Muscle layer of colon (tissue), 2 donors: ENCODE measurements around the gene SEC16A.

ENCODE experiments used
- H3K27ac ChIP-seq: one replicate; pipeline ENCODE4 v1.7.0; 2013; ENCODE audit warnings: low read depth, mild to moderate bottlenecking, low read length, moderate library complexity
- H3K27me3 ChIP-seq, 2 donors: one replicate each; pipeline ENCODE4 v1.7.0; 2013; ENCODE audit warnings: low read length in 2 of 2, mild to moderate bottlenecking in 2 of 2; ENCODE audit not compliant: insufficient read depth in 2 of 2, control insufficient read depth in 1 of 2
- H3K36me3 ChIP-seq: one replicate; pipeline ENCODE4 v1.7.0; 2013; ENCODE audit warnings: mild to moderate bottlenecking, low read length; ENCODE audit not compliant: insufficient read depth
- H3K4me1 ChIP-seq: one replicate; pipeline ENCODE4 v1.7.0; 2013; ENCODE audit warnings: mild to moderate bottlenecking, low read length; ENCODE audit not compliant: insufficient read depth
- H3K4me3 ChIP-seq, 2 donors: one replicate each; pipeline ENCODE4 v1.7.0; 2013; ENCODE audit warnings: low read length in 2 of 2, low read depth in 1 of 2, mild to moderate bottlenecking in 1 of 2, moderate library complexity in 1 of 2
- H3K9ac ChIP-seq: one replicate; pipeline ENCODE4 v1.7.0; 2013; ENCODE audit warnings: low read length
- H3K9me3 ChIP-seq: one replicate; pipeline ENCODE4 v1.7.0; 2013; ENCODE audit warnings: mild to moderate bottlenecking, low read length
- donor health status: abdominal sarcoma.
- donor health status: Adenocarcinoma of cecum.

The SEC16A gene

DNA sequence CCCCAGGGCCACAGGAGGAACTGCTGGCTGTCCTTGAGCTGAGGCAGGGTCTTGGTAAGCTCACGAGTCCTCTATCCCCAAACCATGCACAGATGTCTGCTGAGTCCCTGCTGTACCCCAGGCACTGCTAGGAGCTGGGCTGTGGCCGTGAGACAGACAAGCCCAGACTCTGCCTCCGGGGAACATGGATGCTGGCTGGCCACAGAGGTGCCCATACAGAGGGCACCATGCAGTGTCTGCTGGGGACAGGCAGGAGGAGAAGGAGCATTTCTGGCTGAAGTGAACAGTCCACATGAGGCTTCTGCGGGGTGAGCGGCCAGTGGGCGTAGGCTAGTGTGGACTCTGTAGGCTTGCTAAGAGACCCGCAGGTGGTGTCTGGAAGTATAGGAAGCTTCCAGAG is 4.8 kb upstream of the SEC16A start:
- peaks cover 3% of the 10 kb centered on the region for H3K4me1 ChIP-seq
- no peak overlapping the region for H3K9ac ChIP-seq
- H3K27me3 ChIP-seq = no peaks in the 10 kb centered on the region
- H3K9me3 ChIP-seq = no peaks in the 10 kb centered on the region
- H3K4me3 ChIP-seq = no peak overlapping the region
- H3K27ac ChIP-seq = no peak overlapping the region
- H3K36me3 ChIP-seq = no peaks in the 10 kb centered on the region

- H3K27ac ChIP-seq = no peak overlapping the region
- no peak overlapping the region for H3K4me3 ChIP-seq
- no peaks in the 10 kb centered on the region for H3K9me3 ChIP-seq
- no peak overlapping the region for H3K9ac ChIP-seq
- no peaks in the 10 kb centered on the region for H3K27me3 ChIP-seq
- peaks cover 4% of the 10 kb centered on the region for H3K4me1 ChIP-seq
- H3K36me3 ChIP-seq = no peaks in the 10 kb centered on the region
Observed at GRCh38 chr9:136486823-136487620, 4.2 kb upstream of the SEC16A start.

DNA sequence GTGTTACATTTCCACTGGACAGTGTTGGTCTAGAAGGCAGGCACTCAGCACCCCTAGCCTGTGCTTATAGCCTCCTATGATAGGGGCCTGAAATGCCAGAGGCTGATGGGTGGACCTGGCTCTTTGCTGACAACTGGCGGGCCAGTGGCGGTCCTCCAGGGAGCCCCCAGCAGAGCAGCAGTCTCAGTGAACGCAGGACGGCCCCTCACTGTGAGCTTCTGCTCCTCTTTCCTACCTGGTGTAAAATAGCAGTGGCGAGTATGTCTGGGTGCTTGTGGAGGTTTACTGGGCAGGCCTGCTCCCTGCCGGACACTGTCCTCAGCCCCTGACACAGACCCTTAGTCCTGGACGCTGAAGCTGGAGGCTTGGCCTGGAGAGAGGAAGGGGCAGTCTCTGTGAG is 3.3 kb upstream of the SEC16A start:
- Histone ChIP-seq H3K27ac (no peak overlapping the region), H3K9me3 (no peaks in the 10 kb centered on the region), H3K4me1 (peaks cover 12% of the 10 kb centered on the region), H3K36me3 (no peaks in the 10 kb centered on the region), H3K9ac (no peak overlapping the region), H3K27me3 (no peaks in the 10 kb centered on the region), H3K4me3 (no peak overlapping the region)

DNA sequence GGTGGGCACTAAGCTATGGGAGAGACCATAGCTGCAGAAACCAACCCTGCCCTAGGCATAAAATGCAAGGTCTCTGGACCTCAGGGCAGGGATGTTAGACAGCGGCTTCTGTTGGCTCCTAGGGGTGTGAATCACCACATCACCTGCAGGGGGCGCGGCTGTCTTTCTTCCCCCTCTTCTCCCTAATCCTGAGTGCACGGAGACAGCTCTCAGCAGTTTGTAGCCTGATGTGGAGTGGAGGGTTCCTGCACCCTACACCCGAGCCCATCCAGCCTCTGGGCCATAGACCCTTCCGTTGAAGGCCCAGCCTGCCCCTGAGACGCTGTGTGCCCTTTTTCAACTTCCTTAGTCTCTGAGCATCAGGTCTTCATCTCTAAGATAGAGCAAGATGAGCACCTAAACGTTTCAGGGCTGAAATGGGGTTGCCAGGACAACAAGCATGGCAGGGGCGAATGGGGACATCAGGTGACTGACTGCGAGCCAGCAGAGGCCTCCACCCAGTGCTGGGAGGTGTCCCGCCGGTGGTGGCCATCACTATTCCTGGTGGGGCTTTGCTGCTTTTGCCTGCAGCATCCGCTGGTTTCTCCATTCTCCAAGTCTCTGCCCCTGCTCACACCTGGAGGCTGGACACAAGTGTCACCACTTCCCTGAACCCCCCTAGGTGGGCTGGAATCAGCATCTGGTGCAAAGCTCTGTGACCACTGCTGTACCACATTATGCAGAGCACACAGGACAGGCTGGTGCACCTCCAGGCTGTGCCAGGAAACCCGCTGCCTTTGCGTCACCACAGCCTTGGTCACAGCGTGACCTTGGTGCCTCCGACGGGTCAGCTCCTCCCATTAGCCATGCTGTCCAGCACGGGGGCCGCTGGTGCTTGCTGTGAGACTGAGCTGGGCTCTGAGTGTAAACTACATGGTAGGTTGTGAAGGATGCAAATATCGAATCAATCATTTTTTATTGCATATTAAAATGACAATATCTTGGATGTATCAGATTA is 2.5 kb upstream of the SEC16A start:
- Histone ChIP-seq H3K9me3 (no peaks in the 10 kb centered on the region), H3K27me3 (no peaks in the 10 kb centered on the region), H3K36me3 (no peaks in the 10 kb centered on the region), H3K4me1 (peaks cover 12% of the 10 kb centered on the region), H3K9ac (no peak overlapping the region), H3K4me3 (no peak overlapping the region), H3K27ac (no peak overlapping the region)

GRCh38 chr9:136484153-136485048 is 1.6 kb upstream of the SEC16A start:
- H3K9ac ChIP-seq = no peak overlapping the region
- peaks cover 12% of the 10 kb centered on the region for H3K4me1 ChIP-seq
- H3K36me3 ChIP-seq = no peaks in the 10 kb centered on the region
- H3K4me3 ChIP-seq = peak overlapping the region; percentile 49 to 56
- peak overlapping the region; percentile 97 for H3K27ac ChIP-seq
- no peaks in the 10 kb centered on the region for H3K27me3 ChIP-seq
- no peaks in the 10 kb centered on the region for H3K9me3 ChIP-seq

- Histone ChIP-seq H3K27me3 (no peaks in the 10 kb centered on the region), H3K27ac (peak overlapping the region; percentile 97), H3K4me3 (peak overlapping the region; percentile 49 to 56), H3K36me3 (no peaks in the 10 kb centered on the region), H3K9ac (no peak overlapping the region), H3K4me1 (peaks cover 12% of the 10 kb centered on the region), H3K9me3 (no peaks in the 10 kb centered on the region)
Observed at GRCh38 chr9:136483589-136484152, 831 bp upstream of the SEC16A start.

GRCh38 chr9:136482046-136482792 is 621 bp downstream of the SEC16A start:
- H3K36me3 ChIP-seq = peaks cover 3% of the 10 kb centered on the region
- H3K9ac ChIP-seq = peak overlapping the region; percentile 75
- peak overlapping the region; percentile 73 to 88 for H3K4me3 ChIP-seq
- H3K9me3 ChIP-seq = no peaks in the 10 kb centered on the region
- H3K27ac ChIP-seq = peak overlapping the region; percentile 96
- H3K27me3 ChIP-seq = no peaks in the 10 kb centered on the region
- H3K4me1 ChIP-seq = peaks cover 12% of the 10 kb centered on the region

GRCh38 chr9:136481558-136481957 is 1.3 kb downstream of the SEC16A start:
- H3K27ac ChIP-seq = no peak overlapping the region
- H3K27me3 ChIP-seq = no peaks in the 10 kb centered on the region
- H3K9ac ChIP-seq = peak overlapping the region; percentile 75
- H3K36me3 ChIP-seq = peaks cover 9% of the 10 kb centered on the region
- no peaks in the 10 kb centered on the region for H3K9me3 ChIP-seq
- peaks cover 12% of the 10 kb centered on the region for H3K4me1 ChIP-seq
- H3K4me3 ChIP-seq = peak overlapping the region; percentile 73 to 88

- Histone ChIP-seq H3K9ac (no peak overlapping the region), H3K4me3 (no peak overlapping the region), H3K27ac (no peak overlapping the region), H3K36me3 (peaks cover 59% of the 10 kb centered on the region), H3K9me3 (no peaks in the 10 kb centered on the region), H3K4me1 (peaks cover 4% of the 10 kb centered on the region), H3K27me3 (no peaks in the 10 kb centered on the region)
Observed at GRCh38 chr9:136476369-136477150, 6.3 kb downstream of the SEC16A start.
